GDM1 (cell line): ENCODE data around the gene ETS1.
A peak's percentile ranks its signal among the peaks of the same experiment; 100 is the strongest.

ENCODE experiments used
- DNase-seq: peaks from one replicate; lab custom pipeline; 2025; lab: John Stamatoyannopoulos, UW

ETS1 gene

GRCh38 chr11:128567130-128567529 is 20.2 kb downstream of the ETS1 start:
- no peak for DNase-seq

- DNase-seq: no peak
Observed at GRCh38 chr11:128565881-128566280, 21.5 kb downstream of the ETS1 start.

GRCh38 chr11:128564642-128565245 is 22.6 kb downstream of the ETS1 start:
- DNase-seq: no peak

- DNase-seq: peak; percentile 41
Observed at GRCh38 chr11:128563942-128564641, 23.3 kb downstream of the ETS1 start.

GRCh38 chr11:128563308-128563707 is 24.1 kb downstream of the ETS1 start:
- no peak for DNase-seq

- no peak for DNase-seq
Observed at GRCh38 chr11:128559496-128560103, 27.8 kb downstream of the ETS1 start.

GRCh38 chr11:128555606-128556005 is 31.8 kb downstream of the ETS1 start:
- no peak for DNase-seq

GRCh38 chr11:128553662-128554362 is 33.5 kb downstream of the ETS1 start:
- no peak for DNase-seq

GRCh38 chr11:128552783-128553661 is 34.3 kb downstream of the ETS1 start:
- DNase-seq: no peak

GRCh38 chr11:128551611-128552335 is 35.6 kb downstream of the ETS1 start:
- DNase-seq: no peak

GRCh38 chr11:128551058-128551457 is 36.3 kb downstream of the ETS1 start:
- no peak for DNase-seq

- no peak for DNase-seq
Observed at GRCh38 chr11:128550261-128550821, 37.0 kb downstream of the ETS1 start.

- DNase-seq: no peak
Observed at GRCh38 chr11:128549256-128549944, 38.0 kb downstream of the ETS1 start.

- DNase-seq: peak; percentile 62
Observed at GRCh38 chr11:128548649-128549255, 38.6 kb downstream of the ETS1 start.

- no peak for DNase-seq
Observed at GRCh38 chr11:128547946-128548648, 39.3 kb downstream of the ETS1 start.

GRCh38 chr11:128546916-128547315 is 40.4 kb downstream of the ETS1 start:
- no peak for DNase-seq

- DNase-seq: no peak
Observed at GRCh38 chr11:128544471-128545051, 42.8 kb downstream of the ETS1 start.

- no peak for DNase-seq
Observed at GRCh38 chr11:128540469-128540868, 46.9 kb downstream of the ETS1 start.

GRCh38 chr11:128536506-128536905 is 50.9 kb downstream of the ETS1 start:
- DNase-seq: no peak
